ENCODE data around the gene COL4A2.

The COL4A2 gene

DNA sequence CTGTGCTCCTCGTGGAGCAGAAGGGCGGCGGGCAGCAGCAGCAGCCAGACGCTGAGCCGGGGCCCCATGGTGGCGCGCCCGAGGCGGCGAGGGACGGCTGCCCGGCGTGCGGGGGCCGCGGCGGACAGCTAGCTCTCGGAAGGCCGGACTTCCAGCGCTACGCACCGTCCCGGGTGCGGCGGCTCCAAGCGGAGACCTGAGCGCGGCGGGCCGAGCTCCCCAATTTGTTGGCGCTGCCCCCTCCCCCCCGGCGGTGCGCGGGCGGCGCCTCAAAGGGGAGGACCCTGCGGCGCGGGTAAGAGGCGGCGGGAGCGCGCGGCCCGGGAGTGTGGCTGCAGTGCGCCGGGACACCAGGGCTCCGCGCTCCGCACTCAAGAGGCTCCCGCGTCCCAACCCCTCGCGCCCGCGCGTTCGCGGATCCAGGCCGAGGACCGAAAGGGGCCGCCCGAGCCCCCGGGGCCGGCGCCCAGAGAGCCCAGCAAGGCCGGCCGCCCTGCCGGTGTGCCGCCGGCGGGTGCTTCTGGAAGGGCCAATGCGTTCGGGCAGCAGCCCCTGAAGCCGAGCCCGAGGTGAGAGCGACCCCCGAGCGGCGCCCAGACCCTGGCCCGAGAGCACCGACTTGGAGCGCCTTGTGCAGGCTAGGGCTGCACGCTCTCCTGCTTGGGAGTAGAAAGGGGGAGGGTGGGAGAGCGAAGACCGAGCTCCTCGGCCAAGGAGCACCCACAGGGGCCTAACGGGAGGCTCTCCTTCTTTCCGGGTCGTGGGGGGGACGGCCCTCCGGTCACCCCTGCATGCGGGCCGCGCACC is at the start of gene COL4A2, which contains the start of gene COL4A1:
TSS of gene COL4A2 (plus strand) at position 325 of the 807 bp plus-strand sequence. CDS start 620 bp downstream, outside the sequence.
TSS of gene COL4A1 (minus strand) at position 198 of the 807 bp plus-strand sequence. CDS start at position 68, 130 bp downstream.
- DNase-seq (ENCODE audit: low read depth in 2 of 3, low spot score in 2 of 3): no peak

DNA sequence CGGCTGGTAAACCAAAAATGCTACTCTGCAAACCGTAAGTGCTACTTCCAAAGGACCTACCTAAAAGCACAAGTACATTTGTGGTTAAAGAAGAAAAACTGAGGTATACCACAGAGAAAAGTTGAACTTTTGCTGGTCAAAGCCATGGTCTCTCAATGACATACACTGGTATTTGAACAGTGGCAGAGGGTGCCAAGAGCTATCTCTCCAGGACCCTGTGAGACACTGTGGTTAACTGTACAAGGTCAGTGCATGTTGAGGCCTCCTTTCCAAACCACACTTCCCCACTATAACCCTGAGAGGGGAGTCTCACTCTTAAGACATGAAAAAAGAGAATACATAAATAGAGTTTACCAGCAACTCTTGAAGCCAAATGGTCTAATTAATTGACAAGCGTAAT is 49.7 kb upstream of the COL4A2 start:
- no peak for DNase-seq (ENCODE audit: low read depth in 2 of 3, low spot score in 2 of 3)

DNA sequence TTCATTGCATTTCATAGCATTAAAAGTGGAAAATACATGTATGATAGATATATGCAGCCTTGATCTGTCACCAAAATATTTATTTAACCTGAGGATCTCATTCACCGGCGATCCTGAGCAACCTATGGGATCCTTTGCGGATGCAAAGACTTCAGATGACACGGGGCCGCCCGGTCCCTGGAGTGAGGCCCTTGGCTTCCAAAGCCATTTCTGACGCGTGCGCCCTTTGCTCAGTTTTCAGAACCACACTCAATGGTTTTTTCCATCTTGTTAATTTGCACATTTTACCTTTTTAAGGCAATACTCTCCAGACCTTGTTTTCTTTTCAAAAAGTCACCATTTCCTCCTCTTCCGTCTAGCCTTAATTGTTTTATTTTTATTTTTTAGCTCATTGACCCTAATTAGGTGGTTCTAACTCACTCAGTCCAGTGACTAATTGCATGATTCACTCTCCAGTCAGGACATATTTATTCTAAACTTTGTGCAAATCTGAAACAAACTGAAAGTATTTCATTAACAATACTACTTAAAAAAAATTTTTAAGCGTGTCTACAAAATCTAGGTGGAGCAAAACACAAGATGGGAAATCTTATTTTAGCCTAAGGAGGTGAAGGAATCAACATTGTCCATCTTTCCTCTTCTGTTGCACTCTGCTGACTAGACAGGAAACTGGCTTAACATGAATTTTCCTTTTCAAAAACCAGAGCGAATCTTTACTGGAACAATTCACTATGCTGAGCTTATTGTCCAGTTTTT is 48.0 kb upstream of the COL4A2 start:
- no peak for DNase-seq (ENCODE audit: low read depth in 2 of 3, low spot score in 2 of 3)

DNA sequence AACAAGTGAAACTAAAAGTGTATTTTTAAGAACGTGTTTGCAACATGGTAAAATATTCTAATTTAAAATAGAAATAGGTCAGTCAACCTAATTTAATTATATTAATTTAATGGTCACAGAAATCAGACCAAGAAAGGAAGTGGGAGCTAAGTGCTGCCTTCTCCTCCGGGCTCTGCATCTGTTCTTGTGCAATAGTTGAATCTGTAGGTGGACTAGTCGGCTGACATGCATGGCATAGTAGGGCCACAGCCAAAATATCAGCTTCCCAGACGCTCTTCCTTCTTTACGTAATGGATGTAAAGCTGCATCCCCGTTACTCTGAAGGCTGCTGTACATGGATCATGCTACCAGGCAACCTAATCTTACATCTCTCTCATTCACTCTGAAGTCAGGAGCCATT is 47.4 kb upstream of the COL4A2 start:
- no peak for DNase-seq (ENCODE audit: low read depth in 2 of 3, low spot score in 2 of 3)

DNA sequence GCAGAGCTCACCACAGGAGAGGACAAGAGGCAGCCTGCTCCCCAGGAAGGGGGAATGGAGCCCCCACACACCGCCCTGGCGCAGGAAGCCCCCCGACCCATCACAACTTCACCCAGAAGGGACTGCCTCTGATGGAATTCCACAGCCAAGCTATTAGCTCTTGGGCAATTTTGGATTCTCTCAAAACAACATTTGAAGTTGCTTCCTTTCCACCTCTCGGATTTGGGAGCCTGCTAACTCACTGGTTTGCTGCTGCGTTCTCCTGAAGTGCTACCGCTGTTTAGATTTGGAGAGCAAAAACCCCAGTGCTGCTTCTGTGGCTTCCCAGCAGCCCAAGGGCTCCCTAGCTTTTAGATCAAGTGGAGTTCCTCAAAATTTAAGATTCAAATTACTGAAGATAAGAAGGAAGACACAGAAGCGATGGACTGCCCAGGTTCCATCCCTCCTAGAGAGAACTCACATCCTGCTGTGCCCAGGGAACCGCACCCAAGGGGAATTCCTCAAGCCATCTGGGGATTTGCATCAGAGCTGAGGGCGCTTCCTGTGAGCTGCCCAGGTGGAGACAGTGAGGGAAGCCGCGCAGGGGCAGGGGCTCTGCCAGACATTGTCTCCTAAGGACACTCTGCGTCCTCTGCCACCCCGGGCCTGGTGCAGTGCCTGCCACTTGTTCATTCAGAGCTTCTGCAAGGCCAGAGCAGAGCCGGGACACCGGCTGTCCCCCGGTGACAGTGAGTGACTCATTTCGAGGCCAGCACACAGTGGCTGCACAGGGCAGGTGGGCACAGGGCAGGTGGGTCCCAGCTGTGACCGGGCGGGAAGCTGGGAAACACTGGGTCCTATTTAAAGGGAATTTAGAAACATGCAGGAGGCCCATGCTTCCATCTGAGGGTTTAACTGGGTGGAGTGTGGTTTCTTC is 45.7 kb upstream of the COL4A2 start:
- no peak for DNase-seq (ENCODE audit: low read depth in 2 of 3, low spot score in 2 of 3)

DNA sequence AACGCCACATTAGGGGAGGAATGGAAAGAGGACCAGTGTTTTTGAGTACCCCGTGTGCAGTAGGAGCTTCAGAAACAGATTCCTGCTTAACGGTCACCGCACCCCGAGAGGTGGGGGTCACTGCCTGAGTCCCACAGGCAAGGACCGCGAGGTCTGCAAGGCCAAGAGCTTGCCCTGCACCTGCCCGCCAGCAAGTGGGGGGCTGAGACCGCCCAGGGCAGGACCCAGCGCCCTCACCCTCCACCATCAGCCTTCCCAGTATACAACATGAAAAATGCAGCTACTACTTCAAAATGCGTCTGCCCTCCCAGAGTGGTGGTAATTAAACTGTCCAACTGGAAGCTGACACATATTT is 45.0 kb upstream of the COL4A2 start:
- no peak for DNase-seq (ENCODE audit: low read depth in 2 of 3, low spot score in 2 of 3)

DNA sequence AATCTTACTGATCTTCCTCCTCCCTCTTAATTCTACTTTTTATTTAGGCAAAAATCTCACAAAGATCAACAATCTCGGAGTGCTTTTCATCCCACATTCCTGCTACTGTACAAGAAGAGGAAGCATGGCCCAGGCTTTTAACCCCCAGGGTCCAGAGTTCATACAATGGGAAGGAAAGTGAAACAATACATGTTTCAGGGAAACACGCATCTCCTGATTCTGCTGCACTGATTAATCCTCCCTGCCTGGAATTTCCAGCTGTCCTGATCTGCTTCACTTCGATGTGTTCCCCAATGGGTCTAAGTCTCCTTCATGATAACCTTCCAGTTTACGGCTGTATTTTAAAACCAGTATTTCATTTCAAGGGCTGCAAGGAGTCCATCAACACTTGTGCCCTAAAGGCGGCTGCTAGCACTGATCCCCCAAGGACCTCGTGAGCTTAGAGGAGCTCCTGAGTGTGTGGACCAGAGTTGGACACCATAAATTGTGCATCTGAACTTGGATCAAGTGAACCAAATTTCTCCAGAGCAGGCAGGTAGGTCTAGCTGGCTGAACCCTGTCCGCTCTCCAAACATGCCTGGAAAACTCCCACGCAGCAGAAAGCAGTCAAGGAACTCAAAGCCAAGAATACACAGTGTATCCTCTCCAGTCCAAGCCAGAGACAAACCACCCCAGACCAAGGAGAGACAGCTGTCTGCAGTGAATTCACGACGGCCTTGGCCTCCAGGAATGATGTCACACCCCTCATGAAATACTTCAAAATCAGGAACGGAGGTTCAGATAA is 44.4 kb upstream of the COL4A2 start:
- no peak for DNase-seq (ENCODE audit: low read depth in 2 of 3, low spot score in 2 of 3)

DNA sequence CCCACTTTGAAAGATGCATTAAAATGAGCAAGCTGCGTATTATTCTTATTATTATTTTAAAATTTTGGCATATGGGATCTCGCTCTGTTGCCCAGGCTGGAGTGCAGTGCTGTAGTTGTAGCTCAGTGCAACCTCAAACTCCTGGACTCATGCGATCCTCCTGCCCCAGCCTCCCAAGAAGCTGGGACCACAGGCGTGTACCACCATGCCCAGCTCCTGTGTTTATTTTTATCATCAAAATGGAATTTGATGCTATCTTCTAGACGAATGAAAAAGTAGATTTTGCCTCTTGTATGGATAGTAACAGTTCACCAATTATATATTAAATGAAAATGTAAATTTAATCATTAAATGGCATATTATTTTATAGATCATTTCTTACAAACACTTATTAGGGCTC is 43.7 kb upstream of the COL4A2 start:
- DNase-seq (ENCODE audit: low read depth in 2 of 3, low spot score in 2 of 3): no peak

DNA sequence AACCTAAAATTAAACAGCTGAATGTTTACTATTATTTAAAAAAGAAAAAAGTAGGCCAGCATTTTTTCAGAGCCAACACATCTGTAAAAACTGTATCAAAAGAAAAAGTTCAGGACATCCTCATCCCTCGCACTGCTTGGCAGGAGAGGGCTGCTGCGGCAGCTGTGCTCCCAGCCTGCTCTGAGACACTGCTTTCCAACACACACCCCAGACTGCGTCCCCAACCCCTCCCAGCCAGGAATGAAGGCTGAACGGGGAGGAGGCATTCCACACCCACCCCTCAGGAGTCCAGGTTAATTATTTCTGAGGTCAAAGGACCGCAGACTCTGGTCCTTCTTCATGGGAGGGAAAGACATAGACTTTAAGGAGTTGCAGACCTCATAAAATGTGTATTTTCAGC is 43.2 kb upstream of the COL4A2 start:
- no peak for DNase-seq (ENCODE audit: low read depth in 2 of 3, low spot score in 2 of 3)

DNA sequence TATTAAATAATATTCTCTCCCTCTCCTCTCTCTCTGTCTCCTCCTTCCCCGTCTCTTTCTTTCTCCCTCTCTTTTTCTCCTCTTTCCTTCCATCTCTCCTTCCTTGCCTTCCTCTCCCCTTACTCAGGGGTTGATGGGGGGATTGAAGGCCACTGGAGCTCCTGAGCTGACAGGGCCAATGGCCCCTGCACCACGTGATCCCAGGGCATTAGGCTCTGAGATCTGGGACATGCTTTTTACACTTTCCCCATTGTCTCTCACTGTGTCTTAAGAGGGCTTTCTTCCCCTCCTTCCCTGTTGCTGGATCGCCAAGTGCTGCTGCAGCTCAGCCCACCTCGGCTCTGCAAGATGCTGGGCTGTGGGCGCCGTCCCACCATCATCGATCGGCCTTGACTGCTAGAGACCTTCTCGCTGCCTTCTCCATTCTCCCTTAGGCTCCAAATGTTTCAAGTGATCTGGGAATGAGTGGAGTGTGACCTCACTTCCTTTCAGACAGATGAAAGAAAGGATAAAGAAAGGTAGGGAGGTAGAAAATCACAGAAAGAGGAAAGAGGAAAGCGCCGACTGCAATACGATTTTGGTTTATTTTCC is 42.3 kb upstream of the COL4A2 start:
- DNase-seq (ENCODE audit: low read depth in 2 of 3, low spot score in 2 of 3): no peak

DNA sequence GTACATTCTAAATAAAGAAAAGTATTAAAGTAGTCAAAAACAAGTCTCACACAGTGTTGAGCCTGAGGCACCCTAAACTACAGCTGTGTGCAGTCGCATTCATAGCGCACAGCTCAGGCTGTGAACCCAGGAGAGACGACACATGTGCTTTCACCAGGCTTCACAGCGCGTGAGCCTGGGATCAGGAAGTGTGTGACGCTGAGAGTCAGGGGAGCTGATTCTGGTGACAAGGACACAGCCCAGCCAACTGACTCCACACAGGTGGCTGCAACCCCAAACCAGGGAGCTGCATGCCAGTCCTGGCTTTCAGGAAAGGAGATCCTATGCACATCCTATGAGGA is 41.8 kb upstream of the COL4A2 start:
- no peak for DNase-seq (ENCODE audit: low read depth in 2 of 3, low spot score in 2 of 3)

DNA sequence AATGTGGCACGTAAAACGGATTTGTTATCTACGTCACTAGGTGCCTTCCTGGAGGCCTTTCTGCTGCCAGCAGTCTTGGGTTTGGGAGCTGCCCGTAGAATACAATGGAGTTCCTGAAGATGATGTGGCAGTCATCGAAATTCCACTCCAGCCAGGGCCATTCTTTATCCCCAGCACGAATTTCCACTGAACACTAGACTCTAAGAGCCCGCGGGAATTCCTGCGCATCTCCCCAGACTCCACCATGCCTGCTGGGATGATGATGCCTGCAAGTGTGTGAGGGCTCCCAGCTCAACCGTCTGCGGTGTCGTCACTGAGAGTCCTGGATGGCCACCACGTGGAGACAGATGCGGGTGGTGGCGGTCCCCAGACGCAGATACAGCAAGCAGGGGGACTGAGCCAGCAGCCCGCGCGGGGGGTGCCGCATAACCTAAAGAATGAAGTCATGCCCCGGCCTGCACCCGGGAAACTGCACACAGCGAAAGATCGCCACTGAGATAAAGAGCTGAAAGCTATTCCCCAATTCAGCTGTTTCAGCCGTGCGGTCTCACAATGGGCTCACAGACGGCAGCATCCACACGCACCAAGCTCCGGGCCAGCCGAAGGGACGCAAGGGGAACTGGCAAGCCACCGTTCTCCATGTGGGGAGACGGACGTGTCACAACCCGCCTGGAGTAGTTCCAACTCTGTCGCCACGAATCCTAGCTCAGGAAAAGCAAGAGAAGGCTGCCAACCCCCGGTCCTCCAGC is 41.2 kb upstream of the COL4A2 start:
- no peak for DNase-seq (ENCODE audit: low read depth in 2 of 3, low spot score in 2 of 3)

DNA sequence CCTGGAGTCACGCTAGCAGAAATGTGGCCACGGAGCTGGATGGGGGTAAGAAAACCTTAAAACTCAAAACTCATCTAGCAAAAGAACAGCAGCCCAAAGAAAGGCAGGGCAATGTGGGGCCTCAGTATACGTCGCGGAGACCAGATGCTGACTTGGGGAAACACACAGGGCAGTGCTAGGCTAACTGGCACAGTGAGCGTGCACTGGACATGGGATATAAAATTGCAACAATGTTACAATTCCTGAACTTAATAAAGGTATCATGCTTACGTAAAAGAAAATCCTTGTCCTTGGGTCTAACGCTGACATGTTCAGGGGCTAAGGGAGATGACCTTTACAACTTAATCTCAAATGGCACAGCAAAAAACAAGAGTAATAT is 40.7 kb upstream of the COL4A2 start:
- DNase-seq (ENCODE audit: low read depth in 2 of 3, low spot score in 2 of 3): no peak

DNA sequence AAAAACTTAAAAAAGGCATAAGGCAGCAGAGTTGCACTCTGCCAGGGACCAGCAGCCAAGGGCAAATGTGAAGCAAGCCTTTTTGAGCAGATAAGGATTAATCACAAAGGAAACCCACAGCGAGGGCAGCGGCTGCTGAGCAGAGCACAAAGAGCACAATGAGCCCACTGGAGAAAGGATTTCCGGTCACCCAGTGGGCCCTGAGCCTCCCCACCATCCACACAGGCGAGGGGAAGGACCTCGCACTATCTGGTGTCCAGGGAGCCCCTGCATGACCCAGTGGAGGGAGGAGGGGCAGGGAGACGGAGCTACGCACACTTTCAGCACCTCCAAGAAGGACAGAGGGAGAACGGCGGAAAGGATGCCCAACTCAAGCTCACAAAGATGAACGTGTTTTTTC is 40.1 kb upstream of the COL4A2 start:
- DNase-seq (ENCODE audit: low read depth in 2 of 3, low spot score in 2 of 3): no peak

DNA sequence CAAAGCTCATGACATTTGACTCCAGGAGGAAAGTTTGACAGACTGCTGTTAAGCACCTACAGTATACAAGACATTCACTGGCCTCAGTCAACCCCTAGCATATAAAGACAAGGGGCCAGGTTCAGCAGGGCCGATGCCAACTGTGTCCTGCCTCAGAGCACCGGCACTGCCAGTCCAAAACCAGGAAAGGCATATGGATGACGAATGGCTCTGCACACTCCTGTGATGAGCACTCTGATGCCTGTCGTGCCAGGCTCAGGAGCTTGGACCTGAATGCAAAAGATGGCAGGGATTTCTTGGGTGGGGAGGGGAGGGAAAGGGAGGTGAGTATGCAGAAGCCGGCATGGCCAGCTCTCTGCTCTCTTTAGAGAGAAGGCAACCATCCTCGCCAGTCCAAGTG is 39.0 kb upstream of the COL4A2 start:
- DNase-seq (ENCODE audit: low read depth in 2 of 3, low spot score in 2 of 3): no peak

DNA sequence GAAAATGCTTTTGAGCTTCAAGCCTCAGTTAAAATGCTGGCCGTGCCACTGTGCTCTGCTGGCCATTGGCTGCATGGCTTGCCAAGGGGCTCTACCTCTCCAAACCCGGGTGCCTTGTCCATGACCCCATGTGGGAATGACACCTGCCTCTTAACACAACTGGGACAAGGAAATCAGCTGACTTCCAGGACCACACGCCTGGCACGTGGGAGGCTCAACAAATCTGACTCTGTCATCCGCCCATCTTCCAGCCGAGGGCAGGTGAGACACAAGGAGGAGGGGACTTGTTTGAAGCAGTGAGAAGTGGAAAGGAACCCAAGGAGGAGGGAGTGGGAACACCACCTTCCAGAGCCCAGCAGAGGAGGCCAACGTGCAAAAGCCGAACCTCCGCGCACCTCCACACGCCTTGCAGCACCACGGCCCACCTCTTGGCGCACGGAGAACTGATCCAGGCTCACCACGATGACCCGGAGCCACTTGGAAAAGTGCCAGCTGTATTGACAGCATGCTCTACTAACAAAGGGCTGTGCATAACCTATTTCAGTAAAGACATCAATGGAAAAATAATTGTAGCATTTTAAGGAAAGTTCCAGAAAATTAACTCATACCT is 38.4 kb upstream of the COL4A2 start:
- no peak for DNase-seq (ENCODE audit: low read depth in 2 of 3, low spot score in 2 of 3)

DNA sequence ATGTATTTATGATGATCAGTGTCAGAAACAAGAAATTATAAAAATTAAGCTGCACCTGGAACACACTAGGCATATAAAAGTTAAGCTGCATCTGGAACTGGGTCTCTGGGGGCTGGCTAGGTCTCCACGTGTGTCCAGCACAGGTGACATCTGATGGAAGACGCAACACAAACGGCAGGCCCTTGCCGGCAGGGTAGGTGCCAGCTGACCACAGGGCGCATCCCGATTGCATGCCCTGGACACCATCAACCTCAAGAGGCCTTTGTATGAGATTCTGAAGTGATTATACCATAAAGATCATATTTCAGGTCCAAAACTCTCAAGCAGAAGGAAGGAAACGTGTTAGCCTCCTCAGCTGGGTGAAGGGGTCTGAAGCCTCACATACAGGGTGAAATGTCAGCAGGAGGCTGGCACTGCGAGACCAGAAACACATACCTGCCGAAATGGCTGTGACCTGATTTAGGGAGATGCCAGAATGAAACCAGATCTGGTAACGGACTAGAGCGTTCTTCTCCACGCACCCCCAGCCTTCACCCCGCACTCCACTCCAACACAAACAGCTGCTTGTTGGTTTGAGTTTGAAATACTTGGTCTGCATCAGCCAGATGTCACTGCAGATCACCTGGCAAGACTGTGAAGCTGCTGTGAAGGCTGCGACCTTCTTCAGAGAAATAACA is 37.4 kb upstream of the COL4A2 start:
- DNase-seq (ENCODE audit: low read depth in 2 of 3, low spot score in 2 of 3): no peak

DNA sequence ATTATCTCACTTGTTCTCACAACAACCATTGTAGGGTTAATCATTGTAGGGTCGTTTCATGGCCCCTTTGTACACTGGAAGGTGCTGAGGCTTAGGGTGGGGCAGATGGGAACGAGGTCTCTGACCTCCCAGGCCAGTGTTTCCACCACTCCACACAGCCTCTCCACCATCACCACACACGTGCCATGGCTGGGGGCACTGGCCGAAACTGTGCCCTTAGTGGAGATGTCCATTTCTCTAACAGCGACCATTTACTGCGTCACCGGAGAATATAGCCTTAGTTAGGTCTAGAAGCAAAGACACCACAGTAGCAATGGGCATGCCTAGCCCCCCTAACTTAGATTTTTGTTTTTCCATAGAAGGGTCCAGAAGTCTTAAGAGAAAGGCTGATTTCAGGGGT is 36.6 kb upstream of the COL4A2 start:
- DNase-seq (ENCODE audit: low read depth in 2 of 3, low spot score in 2 of 3): no peak

DNA sequence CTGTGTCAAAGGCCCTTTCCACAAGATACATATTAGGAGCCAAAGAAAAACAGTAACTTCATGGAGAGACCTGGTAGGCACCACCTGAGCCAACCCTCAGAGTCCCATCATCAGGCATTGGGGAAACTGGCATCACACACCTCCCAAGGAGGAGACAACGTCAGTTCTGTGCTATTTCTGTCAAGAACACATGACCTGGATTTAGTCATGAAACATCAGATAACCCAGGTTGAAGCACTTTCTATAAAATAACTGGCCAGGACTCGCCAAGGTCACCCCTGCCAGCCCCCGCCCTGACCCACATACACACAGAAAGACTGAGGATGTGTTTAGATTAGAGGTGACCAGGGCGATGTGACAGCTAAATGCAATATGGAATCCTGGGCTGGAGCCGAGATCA is 35.8 kb upstream of the COL4A2 start:
- DNase-seq (ENCODE audit: low read depth in 2 of 3, low spot score in 2 of 3): no peak
